ENCODE measurements around the gene SLC7A1.

SLC7A1 gene

DNA sequence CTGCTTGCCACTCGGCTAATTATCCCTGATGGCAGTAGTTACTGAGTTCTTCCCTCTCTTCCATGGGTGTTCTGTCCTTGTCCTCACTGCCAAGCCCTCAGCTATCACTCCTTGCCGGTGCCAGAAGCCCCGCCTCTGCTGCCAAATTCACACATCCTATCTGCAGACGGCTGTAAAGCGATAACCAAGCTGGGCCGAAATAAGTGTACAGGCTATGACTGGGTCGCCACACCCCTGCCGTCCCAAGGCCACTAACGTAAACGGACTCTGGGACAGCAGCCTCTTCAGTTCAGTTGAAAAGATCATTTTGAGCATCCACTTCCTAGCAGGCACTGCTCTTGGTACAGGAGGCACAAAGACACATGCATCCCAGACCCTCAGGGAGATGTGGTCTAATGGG, 13.3 kb downstream of the SLC7A1 start:
- no peak for DNase-seq

DNA sequence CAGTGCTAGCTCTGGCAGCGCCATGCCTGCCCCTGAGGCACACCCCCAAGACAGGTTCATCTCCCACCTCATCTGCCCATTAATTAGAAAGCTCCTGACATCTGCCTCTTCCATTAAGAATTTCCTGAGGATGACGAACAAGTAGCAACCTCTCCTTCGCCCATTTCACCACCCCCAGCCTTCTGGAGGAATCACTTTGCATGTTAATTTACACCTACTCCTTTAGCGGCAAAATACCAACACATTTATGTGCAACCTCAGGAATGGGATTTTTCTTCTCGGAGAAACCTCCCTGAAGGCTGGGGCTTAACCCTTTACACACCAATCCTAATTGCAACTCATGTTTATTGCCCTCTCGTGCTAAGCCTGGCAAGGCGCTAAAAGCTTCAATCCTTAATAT, 13.8 kb downstream of the SLC7A1 start:
- DNase-seq, result no peak

DNA sequence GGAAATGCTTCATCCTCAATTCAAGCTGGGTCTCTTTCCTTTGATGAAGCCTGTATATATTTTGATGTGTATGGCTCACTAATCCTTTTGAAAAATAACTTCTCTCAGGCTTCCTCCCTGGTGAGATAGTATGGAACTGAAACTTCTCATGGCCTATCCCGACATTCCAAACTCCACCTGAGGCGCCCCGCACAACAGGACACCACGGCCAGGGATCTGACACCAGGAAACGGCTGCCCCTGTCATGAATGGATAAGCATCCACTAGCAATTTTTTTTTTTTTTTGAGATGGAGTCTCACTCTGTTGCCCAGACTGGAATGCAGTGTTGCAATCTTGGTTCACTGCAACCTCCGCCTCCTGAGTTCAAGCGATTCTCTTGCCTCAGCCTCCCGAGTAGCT, 16.4 kb downstream of the SLC7A1 start:
- DNase-seq, result no peak

DNA sequence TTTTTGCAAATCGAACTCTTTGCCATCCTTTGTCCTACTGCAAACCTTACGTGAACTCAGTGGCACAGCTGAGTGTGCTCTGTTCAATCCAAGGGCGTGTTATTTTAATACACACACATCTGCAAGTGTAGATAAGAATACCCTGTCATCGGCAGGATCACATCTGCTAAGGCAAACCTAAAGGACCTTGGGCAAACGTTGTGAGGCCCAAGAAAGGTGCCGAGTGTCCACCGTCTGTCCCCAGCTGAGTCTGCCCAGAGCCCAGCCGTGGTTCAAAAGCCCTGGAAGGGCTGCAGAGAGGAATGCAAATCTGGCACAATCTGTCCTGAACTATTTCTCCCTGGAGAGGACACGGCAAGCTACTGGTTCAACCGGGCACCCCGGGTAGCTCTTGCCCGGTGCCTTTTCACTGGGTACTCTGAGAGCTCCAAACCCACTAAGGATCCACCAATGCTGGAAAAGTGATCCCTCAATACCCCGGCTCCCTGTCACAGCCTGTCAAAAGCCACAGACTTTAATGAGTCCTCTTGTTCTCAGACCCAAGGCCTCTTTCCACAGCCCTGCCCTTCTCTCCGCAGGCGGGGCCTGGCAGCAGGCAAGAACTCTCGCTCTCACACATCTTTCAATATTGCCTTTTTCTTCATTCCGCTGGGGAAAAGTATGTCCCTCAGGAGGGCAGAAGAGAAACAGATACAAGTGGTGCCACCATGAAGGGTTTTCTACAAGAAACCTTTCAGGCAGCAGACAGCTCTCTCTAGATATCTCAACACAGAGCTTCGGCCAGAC, 17.0 kb downstream of the SLC7A1 start:
- DNase-seq, result no peak

- DNase-seq, result no peak
These were observed 18.1 kb downstream of the SLC7A1 start for GRCh38 chr13:29577136-29578051.

GRCh38 chr13:29576581-29576980, 18.9 kb downstream of the SLC7A1 start:
- no peak for DNase-seq

GRCh38 chr13:29575098-29575497, 20.4 kb downstream of the SLC7A1 start:
- no peak for DNase-seq

DNA sequence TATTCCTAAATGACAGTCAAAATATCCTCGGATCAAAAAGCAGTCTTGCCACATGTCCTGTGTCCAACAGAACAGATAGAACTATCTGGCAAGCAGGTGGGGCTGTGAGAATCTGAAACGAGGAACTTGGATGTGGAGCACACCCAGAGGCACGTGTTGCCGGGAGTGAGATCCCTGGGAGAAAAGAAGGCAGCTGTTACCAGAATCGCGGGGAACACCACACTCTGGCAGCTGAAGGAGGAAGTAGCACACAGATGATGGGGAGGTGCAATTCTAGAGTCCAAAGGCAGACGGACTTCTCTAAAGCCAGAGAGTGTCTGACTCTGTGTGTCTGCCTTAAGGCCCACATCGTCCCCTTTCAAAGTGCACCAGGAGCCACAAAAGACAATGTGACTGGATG, 22.3 kb downstream of the SLC7A1 start:
- no peak for DNase-seq

DNA sequence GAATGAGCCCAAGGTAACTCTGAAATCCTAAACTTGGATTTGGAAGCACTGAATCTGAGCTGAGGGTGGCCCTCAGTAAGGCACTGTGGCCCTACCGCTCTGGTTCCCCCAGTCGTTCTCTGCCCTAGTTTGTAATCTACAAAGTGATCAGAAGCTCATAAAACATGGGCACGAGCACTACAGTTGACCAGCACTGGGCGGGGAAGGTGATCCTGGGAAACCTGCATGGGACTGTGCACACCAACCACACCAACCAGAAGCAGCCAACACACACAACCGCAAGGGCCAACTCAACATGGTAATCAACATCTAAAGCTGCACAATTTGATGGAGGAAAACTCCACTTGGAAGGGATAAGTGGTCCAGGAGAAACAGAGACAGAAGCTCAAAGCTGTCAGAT, 22.9 kb downstream of the SLC7A1 start:
- no peak for DNase-seq

DNA sequence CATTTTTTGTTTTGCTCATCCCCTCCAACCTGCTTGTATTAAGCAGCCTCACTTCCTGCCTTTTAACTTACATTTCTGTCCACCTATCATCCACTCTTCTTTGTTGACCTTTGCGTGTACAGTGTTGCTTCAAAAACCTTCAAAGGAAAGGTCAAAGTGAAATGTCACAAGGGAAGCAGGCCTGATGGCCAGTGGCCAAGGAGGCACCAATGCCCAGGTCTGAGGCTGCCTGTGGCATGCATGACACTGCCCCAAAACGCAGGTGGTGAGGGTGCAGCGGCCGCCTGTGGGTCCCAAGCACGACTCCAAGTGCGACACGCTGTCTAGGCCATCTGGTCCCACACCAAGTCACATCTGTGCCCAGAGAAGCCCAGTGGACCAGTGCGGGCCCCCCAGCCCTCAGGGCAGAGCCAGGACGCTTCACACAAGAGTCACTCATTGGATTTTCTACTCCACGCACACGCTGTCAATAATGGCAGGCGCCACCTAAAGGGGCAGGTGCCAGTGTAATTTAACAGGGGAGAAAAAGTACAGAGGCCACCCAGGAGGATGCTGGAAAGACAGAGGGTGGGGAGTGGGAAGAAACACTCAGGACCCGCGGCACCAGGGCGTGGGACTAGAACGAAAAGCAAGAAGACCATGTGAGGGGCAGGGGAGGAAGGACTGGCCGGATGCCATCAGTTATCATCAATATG, 23.5 kb downstream of the SLC7A1 start:
- DNase-seq, result no peak

GRCh38 chr13:29570051-29570654, 25.3 kb downstream of the SLC7A1 start:
- DNase-seq, result no peak

DNA sequence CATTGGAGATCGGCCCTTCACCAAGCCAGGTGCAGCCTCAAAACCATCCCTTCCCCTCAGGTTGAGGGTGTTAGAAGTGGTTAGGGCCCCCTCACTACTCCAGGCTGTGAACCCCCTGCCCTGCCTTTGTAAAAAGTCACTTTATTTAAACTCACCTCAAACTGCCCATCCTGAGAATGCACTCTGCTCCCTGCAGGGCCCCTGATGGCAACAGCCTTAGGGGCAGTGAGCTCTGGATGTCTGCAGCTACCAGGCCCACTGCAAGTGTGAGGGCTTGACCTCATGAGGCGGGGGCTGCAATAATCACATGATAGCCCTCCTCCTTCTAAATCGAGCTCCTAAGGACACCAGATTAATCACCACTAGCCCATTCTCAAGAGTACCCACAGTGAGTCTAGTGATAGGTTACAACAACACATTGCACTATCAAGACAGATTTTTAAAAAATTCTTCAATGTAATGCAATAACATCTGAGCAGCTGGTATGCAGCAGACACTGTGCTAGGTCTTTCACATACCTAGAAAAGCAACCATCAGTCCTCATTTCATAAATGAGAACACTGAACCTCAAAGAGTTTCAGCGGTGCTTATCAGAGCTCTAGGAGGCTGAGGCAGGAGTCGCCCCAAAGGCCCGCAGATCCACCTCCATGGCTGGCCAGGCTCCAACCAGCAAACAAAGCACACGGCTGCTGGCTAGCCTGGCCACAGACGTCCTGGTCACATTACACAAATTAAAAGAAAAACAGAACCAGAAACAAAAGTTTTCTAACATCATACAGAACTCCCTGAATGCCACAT, 26.0 kb downstream of the SLC7A1 start:
- no peak for DNase-seq

DNA sequence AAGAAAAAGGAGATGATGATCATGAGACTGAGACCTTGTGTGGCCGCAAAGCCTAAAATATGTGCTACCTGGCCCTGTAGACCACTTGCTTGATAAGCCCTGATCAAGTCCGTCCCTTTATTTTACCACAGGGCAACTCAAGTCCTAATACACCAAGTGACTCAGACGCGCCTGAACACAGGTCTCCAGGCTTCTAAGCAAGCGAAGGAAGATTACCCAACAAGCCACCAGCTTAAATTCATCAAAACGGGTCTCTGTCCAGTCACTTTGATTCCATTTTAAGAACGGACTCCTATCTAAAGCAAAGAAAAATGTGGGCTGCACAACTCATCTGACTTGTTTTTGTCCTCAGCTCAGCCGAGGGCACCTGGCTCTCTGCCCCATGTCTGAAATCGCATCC, 26.8 kb downstream of the SLC7A1 start:
- no peak for DNase-seq

DNA sequence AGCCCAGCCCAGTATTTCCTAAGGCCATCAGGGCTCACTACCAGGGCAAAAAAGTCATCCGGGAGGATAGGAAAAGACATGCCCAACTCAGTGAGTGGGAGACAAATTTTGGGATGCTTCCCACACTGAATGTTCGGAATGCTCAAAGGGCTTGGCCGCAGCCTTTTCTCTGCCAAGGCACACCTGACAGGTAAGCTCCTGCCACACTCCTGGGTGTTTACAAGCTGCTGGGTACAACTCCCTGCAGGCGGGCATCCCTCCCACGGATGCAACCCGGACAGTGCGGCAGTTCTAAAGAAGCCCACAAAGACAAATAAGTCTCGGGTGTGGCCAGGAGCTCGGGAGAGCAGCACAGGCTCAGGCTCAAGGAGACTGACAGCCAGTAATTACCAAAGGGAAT, 28.1 kb downstream of the SLC7A1 start:
- no peak for DNase-seq

- DNase-seq, result no peak
These were observed 29.3 kb downstream of the SLC7A1 start for GRCh38 chr13:29566206-29566605.

GRCh38 chr13:29564818-29565217, 30.7 kb downstream of the SLC7A1 start:
- DNase-seq, result no peak

DNA sequence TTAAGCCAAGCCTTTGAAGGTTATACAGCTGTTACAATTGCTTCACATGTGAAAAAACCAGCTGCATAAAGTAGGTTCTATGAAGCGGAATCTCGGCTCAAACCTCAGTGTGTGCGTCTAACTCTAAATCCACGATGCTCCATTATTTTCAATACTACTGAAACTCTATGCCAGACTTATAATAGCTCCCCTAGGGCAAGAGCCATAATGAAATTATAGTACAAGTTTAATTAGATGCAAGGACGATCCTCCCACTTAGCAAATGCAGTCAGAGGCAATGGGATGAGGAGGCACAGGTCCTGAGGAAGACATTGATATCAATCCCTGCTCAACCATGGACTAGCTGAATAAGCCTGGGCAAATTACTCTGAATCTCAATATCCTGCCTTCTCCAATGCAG, 31.1 kb downstream of the SLC7A1 start:
- no peak for DNase-seq

- no peak for DNase-seq
These were observed 31.5 kb downstream of the SLC7A1 start for GRCh38 chr13:29563941-29564340.

- DNase-seq, result no peak
These were observed 32.6 kb downstream of the SLC7A1 start for GRCh38 chr13:29562786-29563438.

DNA sequence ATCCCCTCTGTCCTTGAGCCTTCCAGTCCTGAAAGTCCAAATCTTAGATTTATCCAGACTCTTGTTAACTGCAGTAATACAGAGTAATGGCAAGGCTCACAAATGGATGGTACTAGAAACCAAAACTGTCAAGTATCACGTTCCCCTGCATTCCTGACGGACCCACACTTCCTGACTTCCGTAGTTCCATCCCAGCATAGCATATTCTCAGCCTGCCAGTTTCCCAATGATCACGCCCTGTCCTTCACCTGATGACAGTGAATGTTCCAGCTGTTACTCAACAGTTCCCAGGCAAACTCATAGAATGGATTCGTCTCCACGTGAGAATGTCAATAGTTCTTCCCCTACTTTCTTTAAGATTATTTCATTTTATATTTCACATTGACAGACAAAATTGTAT, 33.6 kb downstream of the SLC7A1 start:
- no peak for DNase-seq

- DNase-seq, result no peak
These were observed 38.7 kb downstream of the SLC7A1 start for GRCh38 chr13:29556742-29557141.

- DNase-seq, result no peak
These were observed 44.3 kb downstream of the SLC7A1 start for GRCh38 chr13:29551214-29551613.
